Neural cell (in vitro differentiated cells): ENCODE data around the gene UHMK1. TPM values are rescaled to one million over a fixed set of nuclear protein-coding genes. Genes with fewer than 3 reads are reported as not detected.

Source experiments
- H2AFZ ChIP-seq: fragments of 200-600, 300-800 bp; sonication (generic), shearing (Covaris generic); 2 replicates; pipeline ENCODE4 v1.6.0; 2014; ENCODE audit warnings: low read depth, mild to moderate bottlenecking, antibody characterized with exemption, low read length, moderate library complexity
- H3F3A ChIP-seq: fragments of 200-600 bp; shearing (Covaris generic); 2 replicates; pipeline ENCODE4 v1.6.1; 2016; ENCODE audit warnings: mild to moderate bottlenecking, moderate library complexity, mixed read lengths, antibody characterized with exemption, low read length; ENCODE audit not compliant: insufficient read depth, poor library complexity, severe bottlenecking
- H3K27ac ChIP-seq: fragments of 200-600, 300-800 bp; sonication (generic), shearing (Covaris generic); 2 replicates; pipeline ENCODE4 v1.5.1; 2014; ENCODE audit warnings: mild to moderate bottlenecking, low read length, moderate library complexity
- H3K27me3 ChIP-seq: fragments of 300-800, 200-600 bp; sonication (generic), shearing (Covaris generic); 2 replicates; pipeline ENCODE4 v1.6.0; 2014; ENCODE audit warnings: mild to moderate bottlenecking, low read depth, low read length, moderate library complexity; ENCODE audit not compliant: insufficient read depth
- H3K36me3 ChIP-seq: fragments of 300-800, 200-600 bp; sonication (generic), shearing (Covaris generic); 2 replicates; pipeline ENCODE4 v1.5.1; 2014; ENCODE audit warnings: mild to moderate bottlenecking, antibody characterized with exemption, low read length, moderate library complexity; ENCODE audit not compliant: insufficient read depth
- H3K4me2 ChIP-seq: fragments of 300-800, 200-600 bp; sonication (generic), shearing (Covaris generic); 2 replicates; pipeline ENCODE4 v1.6.0; 2014; ENCODE audit warnings: mild to moderate bottlenecking, low read length
- H3K4me3 ChIP-seq: fragments of 300-800, 200-600 bp; sonication (generic), shearing (Covaris generic); 2 replicates; pipeline ENCODE4 v1.5.1; 2014; ENCODE audit warnings: mild to moderate bottlenecking, low read length, moderate library complexity
- H3K79me2 ChIP-seq: fragments of 200-600 bp; shearing (Covaris generic); replicated peaks from 2 replicates; pipeline ENCODE4 v1.6.0; 2014; ENCODE audit warnings: mild to moderate bottlenecking, low read length, moderate library complexity; ENCODE audit not compliant: insufficient read depth
- H3K9ac ChIP-seq: fragments of 300-800, 200-600 bp; sonication (generic), shearing (Covaris generic); 2 replicates; pipeline ENCODE4 v1.6.1; 2016; ENCODE audit warnings: mild to moderate bottlenecking, low read length, mixed read lengths
- H3K9me2 ChIP-seq: fragments of 200-600 bp; shearing (Covaris generic); 2 replicates; pipeline ENCODE4 v1.6.1; 2016; ENCODE audit warnings: mild to moderate bottlenecking, low read length, mixed read lengths; ENCODE audit not compliant: insufficient read depth
- H3K9me3 ChIP-seq: fragments of 200-600, 300-800 bp; sonication (generic), shearing (Covaris generic); 2 replicates; pipeline ENCODE4 v1.6.1; 2016; ENCODE audit warnings: mild to moderate bottlenecking, mixed run types, low read length, moderate library complexity, mixed read lengths
- H4K20me1 ChIP-seq: fragments of 200-600 bp; shearing (Covaris generic); 2 replicates; pipeline ENCODE4 v1.6.1; 2016; ENCODE audit warnings: mild to moderate bottlenecking, mixed run types; ENCODE audit not compliant: insufficient read depth
- EP300 ChIP-seq: fragments of 450-650 bp; conservative IDR thresholded peaks from 2 replicates; pipeline ENCODE4 v1.6.1; 2014; ENCODE audit warnings: antibody characterized with exemption, mild to moderate bottlenecking, moderate library complexity; ENCODE audit not compliant: poor library complexity, severe bottlenecking
- EZH2 ChIP-seq: fragments of 200-600, 300-800 bp; shearing (Covaris generic), sonication (generic); IDR thresholded peaks from 2 replicates; pipeline ENCODE4 v1.6.1; 2014; ENCODE audit warnings: antibody characterized with exemption, low read length, borderline replicate concordance, mild to moderate bottlenecking; ENCODE audit not compliant: insufficient read depth, poor library complexity, severe bottlenecking
- MXI1 ChIP-seq: fragments of 450-650 bp; conservative IDR thresholded peaks from 2 replicates; pipeline ENCODE4 v1.6.1; 2014; ENCODE audit warnings: antibody characterized with exemption, mild to moderate bottlenecking; ENCODE audit not compliant: poor library complexity, severe bottlenecking
- POLR2AphosphoS5 ChIP-seq: IDR thresholded peaks from 2 replicates; pipeline ENCODE4 v1.6.1; 2012
- RAD21 ChIP-seq: fragments of 450-650 bp; conservative IDR thresholded peaks from 2 replicates; pipeline ENCODE4 v1.6.1; 2014; ENCODE audit warnings: antibody characterized with exemption, mild to moderate bottlenecking, moderate library complexity
- SMC3 ChIP-seq: fragments of 450-650 bp; conservative IDR thresholded peaks from 2 replicates; pipeline ENCODE4 v1.6.1; 2014; ENCODE audit warnings: antibody characterized with exemption, mild to moderate bottlenecking, moderate library complexity; ENCODE audit not compliant: poor library complexity
- TAF1 ChIP-seq: IDR thresholded peaks from 2 replicates; pipeline ENCODE4 v1.6.1; 2012; ENCODE audit warnings: low read depth
- polyA plus RNA-seq: library from polyadenylated mRNA; depleted of rRNA; stranded (reverse); fragments of >200 nt; gene quantifications from 2 replicates; pipeline ENCODE4 v1.2.3, GENCODE V29; 2014
- TF ChIP-seq, protein P1 (sequence below): fragments of 450-650 bp; IDR thresholded peaks from 2 replicates; pipeline ENCODE4 v1.5.1; 2014; ENCODE audit warnings: antibody characterized with exemption, mild to moderate bottlenecking, moderate library complexity; ENCODE audit not compliant: poor library complexity, severe bottlenecking
- TF ChIP-seq, protein P2 (sequence below): IDR thresholded peaks from 2 replicates; pipeline ENCODE4 v1.6.1; 2012; ENCODE audit warnings: borderline replicate concordance

UHMK1 gene
- polyA plus RNA-seq, 1 donor from 2014 or later: 22.2 TPM

DNA sequence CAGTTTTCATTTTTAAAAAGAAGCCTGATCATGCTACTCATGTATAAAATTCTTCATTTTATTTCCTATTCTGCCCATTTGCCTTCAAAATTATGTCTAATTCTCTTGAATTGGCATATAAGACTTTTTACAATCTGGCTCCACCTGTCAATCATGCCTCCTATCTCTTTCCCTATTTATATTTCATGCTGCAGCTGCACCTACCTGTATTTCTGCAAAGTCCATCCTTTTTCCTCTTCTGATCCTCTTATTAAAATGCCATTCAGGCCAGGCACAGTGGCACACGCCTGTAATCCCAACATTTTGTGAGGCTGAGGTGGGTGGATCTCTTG lies 33.3 kb downstream of the UHMK1 start:
- no peak overlapping the region for H3K27ac ChIP-seq
- no peaks in the 10 kb centered on the region for H3K36me3 ChIP-seq
- peaks cover 3% of the 10 kb centered on the region for H3K79me2 ChIP-seq
- no peaks in the 10 kb centered on the region for H3K9me3 ChIP-seq
- no peak overlapping the region for H3K9ac ChIP-seq
- H3K9me2 ChIP-seq: no peaks in the 10 kb centered on the region
- TF ChIP-seq SMC3 (no peak), TAF1 (no peak), EP300 (no peak), EZH2 (no peak), MXI1 (no peak), RAD21 (no peak), POLR2AphosphoS5 (no peak)
- TF ChIP-seq, protein P1, sequence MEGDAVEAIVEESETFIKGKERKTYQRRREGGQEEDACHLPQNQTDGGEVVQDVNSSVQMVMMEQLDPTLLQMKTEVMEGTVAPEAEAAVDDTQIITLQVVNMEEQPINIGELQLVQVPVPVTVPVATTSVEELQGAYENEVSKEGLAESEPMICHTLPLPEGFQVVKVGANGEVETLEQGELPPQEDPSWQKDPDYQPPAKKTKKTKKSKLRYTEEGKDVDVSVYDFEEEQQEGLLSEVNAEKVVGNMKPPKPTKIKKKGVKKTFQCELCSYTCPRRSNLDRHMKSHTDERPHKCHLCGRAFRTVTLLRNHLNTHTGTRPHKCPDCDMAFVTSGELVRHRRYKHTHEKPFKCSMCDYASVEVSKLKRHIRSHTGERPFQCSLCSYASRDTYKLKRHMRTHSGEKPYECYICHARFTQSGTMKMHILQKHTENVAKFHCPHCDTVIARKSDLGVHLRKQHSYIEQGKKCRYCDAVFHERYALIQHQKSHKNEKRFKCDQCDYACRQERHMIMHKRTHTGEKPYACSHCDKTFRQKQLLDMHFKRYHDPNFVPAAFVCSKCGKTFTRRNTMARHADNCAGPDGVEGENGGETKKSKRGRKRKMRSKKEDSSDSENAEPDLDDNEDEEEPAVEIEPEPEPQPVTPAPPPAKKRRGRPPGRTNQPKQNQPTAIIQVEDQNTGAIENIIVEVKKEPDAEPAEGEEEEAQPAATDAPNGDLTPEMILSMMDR: no peak
- TF ChIP-seq, protein P2, sequence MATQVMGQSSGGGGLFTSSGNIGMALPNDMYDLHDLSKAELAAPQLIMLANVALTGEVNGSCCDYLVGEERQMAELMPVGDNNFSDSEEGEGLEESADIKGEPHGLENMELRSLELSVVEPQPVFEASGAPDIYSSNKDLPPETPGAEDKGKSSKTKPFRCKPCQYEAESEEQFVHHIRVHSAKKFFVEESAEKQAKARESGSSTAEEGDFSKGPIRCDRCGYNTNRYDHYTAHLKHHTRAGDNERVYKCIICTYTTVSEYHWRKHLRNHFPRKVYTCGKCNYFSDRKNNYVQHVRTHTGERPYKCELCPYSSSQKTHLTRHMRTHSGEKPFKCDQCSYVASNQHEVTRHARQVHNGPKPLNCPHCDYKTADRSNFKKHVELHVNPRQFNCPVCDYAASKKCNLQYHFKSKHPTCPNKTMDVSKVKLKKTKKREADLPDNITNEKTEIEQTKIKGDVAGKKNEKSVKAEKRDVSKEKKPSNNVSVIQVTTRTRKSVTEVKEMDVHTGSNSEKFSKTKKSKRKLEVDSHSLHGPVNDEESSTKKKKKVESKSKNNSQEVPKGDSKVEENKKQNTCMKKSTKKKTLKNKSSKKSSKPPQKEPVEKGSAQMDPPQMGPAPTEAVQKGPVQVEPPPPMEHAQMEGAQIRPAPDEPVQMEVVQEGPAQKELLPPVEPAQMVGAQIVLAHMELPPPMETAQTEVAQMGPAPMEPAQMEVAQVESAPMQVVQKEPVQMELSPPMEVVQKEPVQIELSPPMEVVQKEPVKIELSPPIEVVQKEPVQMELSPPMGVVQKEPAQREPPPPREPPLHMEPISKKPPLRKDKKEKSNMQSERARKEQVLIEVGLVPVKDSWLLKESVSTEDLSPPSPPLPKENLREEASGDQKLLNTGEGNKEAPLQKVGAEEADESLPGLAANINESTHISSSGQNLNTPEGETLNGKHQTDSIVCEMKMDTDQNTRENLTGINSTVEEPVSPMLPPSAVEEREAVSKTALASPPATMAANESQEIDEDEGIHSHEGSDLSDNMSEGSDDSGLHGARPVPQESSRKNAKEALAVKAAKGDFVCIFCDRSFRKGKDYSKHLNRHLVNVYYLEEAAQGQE: no peak
- H4K20me1 ChIP-seq: no peaks in the 10 kb centered on the region
- no peaks in the 10 kb centered on the region for H3K27me3 ChIP-seq
- no peak overlapping the region for H2AFZ ChIP-seq
- H3K4me3 ChIP-seq: no peak overlapping the region
- H3K4me2 ChIP-seq: no peak overlapping the region
- H3F3A ChIP-seq: no peaks in the 10 kb centered on the region

DNA sequence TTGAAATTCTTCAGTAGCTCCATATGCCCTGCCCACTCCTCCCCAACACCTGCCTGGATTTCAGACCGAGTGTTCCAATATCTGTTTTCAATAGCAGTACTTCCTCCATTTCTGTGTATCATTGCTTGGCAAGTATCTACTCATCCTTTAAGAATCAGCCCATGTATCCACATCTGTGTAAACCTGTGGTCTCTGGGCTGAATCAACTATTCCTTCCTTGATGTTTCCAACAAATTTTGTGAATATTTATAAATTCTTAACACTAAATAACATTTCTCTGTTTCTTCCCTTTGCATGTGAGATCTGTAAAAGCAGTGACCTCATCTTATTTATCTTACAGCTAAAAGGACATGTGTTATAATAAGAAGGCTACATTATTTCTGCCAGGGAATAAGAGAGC lies 37.9 kb downstream of the UHMK1 start:
- no peaks in the 10 kb centered on the region for H3F3A ChIP-seq
- H3K4me2 ChIP-seq: no peak overlapping the region
- no peaks in the 10 kb centered on the region for H3K79me2 ChIP-seq
- H3K27me3 ChIP-seq: no peaks in the 10 kb centered on the region
- no peak overlapping the region for H3K9ac ChIP-seq
- H3K4me3 ChIP-seq: no peak overlapping the region
- H3K36me3 ChIP-seq: no peaks in the 10 kb centered on the region
- no peak for TF ChIP-seq MXI1
- no peak for TF ChIP-seq POLR2AphosphoS5
- TF ChIP-seq EZH2: no peak
- TF ChIP-seq, protein P1: no peak
- no peak for TF ChIP-seq TAF1
- no peak for TF ChIP-seq EP300
- no peak for TF ChIP-seq SMC3
- TF ChIP-seq RAD21: no peak
- TF ChIP-seq, protein P2: no peak
- H2AFZ ChIP-seq: no peak overlapping the region
- H3K9me2 ChIP-seq: no peaks in the 10 kb centered on the region
- H3K9me3 ChIP-seq: no peaks in the 10 kb centered on the region
- H3K27ac ChIP-seq: no peak overlapping the region
- H4K20me1 ChIP-seq: no peaks in the 10 kb centered on the region
